GM21381 (cell line): Measurements from ENCODE around the gene COX20.

Experiments used
- ATAC-seq: cut with Tn5 transposase; IDR thresholded peaks from one replicate; pipeline ENCODE4 v1.9.1; 2021; ENCODE audit warnings: mild to moderate bottlenecking, moderate library complexity; ENCODE audit not compliant: unreplicated experiment

The COX20 gene

GRCh38 chr1:244869950-244870349, 34.5 kb downstream of the COX20 start:
- no peak for ATAC-seq

DNA sequence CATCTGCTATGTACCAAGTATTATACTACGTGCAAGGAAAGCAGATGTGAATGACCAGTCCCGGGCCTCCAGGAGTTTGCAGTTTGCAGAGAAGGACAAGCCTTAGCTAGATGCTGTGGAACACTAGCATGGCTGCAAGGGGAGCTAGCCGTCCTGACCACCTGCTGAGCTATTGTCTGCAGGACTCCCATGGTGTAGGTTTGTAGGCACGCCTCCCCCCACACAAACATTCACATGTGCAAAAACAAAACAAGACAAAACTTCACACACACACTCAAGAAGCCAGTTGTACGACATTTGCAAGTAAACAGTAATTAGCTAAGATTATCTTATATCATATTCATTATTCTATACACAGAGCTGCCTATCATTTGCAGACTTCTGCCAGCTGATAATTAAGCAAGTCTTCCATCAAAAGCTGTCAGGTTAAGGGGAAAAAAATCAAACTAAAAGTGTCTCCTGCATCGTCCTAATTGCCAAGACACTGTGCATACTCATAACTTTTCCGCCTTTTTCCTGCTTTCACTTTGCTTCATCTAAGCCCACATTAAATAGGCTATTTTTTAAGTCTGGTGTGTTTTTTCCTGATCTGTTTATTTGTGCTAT, 39.6 kb downstream of the COX20 start:
- ATAC-seq, result no peak

DNA sequence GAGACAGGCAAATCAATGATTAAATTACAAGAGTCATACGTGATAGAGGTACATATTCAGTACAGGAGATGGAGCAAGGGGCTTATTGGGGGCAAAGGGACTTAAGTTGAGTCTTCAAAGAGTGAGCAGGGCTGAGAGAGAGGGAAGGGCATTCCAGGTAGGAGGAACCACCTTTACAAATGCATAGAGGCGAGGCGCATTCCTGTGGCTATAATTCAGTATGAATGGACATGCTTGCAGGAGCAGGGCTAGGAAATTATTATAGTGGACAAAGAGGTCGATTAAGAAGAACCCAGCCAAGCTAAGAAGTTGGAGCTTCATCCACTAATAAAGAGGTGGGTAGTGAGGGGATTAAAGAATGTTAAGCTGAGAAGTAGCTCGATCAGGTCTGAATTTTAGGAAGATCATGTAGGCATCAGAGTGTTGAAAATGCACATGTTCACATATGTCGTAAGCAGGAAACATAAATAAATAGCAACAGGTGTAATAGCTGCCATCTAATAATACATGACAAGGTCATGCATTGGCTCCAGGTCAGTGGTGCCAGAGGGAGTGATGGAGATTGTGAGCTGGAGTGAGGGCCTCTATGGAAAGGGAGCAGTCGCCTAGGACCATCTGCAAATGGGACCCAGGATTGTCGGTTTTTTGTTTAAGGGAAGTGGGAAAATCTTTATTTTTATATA, 40.9 kb downstream of the COX20 start:
- no peak for ATAC-seq

DNA sequence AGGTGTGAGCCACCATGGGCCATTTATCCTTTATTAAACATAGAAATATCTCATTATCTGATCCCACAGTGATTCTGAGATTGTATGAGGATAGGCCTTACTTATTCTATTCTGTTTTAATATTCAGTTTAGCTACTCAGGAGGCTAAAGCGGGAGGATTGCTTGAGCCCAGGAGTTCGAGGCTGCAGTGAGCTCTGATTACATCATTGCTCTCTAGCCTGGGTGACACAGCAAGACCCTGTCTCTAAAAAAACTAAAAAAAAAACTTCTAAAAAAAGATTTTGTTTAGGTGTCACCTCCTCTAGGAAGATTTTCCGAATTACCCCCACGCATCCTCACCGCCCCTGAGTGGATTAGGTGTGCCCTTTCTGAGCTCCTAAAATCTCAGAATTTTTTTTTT, 43.2 kb downstream of the COX20 start:
- ATAC-seq, result no peak

GRCh38 chr1:244881552-244882280, 46.3 kb downstream of the COX20 start:
- no peak for ATAC-seq

DNA sequence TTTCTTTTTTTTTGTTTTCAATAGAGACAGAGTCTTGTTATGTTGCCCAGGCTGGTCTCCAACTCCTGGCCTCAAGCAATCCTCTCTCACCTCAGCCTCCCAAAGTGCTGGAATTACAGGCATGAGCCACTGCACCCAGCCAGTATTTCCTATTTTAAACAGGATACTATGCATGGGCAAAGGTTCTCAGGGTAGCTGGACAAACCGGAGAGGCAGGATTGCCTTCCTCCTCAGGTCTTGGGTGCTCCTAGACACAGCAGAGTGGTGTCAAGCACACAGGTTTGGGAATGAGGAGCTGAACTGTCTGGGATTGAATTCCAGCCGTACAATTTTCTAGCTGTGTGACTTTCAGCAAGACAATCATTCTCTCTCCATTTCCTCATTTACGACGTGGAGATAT, 51.8 kb downstream of the COX20 start:
- ATAC-seq, result no peak

DNA sequence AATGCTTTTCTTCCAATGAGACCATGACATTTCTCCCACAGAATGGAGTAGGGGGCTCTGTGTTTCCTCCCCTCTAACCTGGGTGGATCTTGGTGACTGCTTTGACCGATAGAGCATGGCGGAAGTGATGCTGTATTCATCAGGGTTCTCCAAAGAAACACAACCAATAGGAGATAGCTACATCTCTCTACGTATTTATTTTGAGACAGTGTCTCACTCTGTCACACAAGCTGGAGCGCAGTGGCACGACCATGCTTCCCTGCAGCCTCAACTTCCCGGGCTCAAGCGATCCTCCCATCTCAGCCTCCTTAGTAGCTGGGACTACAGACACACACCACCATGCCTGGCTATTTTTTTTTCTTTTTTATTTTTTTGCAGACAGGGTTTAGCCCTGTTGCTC, 58.4 kb downstream of the COX20 start:
- no peak for ATAC-seq
